Progenitor cell of endocrine pancreas (in vitro differentiated cells): ENCODE results near the gene EP400. TPM values are rescaled to one million over a fixed set of nuclear protein-coding genes. Genes with fewer than 3 reads are reported as not detected.
"Not testable (repeated sequence)": the region's sequence is repeated elsewhere in the genome, so short reads cannot be mapped to it uniquely, and the experiment has no call there.

Source experiments
- DNase-seq: peaks from one replicate; pipeline ENCODE4 v3.0.0; 2021; ENCODE audit warnings: low spot score; ENCODE audit not compliant: unreplicated experiment
- H3K27ac Mint-ChIP-seq: 2 replicates; pipeline ENCODE4 v1.8.0; 2021; ENCODE audit warnings: mild to moderate bottlenecking, moderate library complexity, mixed read lengths
- H3K27me3 Mint-ChIP-seq: 2 replicates; pipeline ENCODE4 v1.8.0; 2021; ENCODE audit warnings: mixed read lengths
- H3K36me3 Mint-ChIP-seq: 2 replicates; pipeline ENCODE4 v1.8.0; 2022; ENCODE audit warnings: mixed read lengths; ENCODE audit not compliant: insufficient read depth
- H3K4me1 Mint-ChIP-seq: 2 replicates; pipeline ENCODE4 v1.8.0; 2021; ENCODE audit warnings: low read depth, mixed read lengths
- H3K4me3 Mint-ChIP-seq: 2 replicates; pipeline ENCODE4 v1.8.0; 2021; ENCODE audit warnings: low read depth, mild to moderate bottlenecking, moderate library complexity, mixed read lengths
- H3K9me3 Mint-ChIP-seq: 2 replicates; pipeline ENCODE4 v1.8.0; 2021; ENCODE audit warnings: low read depth, mixed read lengths
- total RNA-seq: library from RNA; stranded (reverse); gene quantifications from 2 replicates; pipeline ENCODE4 v1.2.1, GENCODE V29; 2021
- TF ChIP-seq, protein P1 (sequence below): fragments of 200-600 bp; sonication (generic); IDR thresholded peaks from one replicate; pipeline ENCODE4 v1.5.0; 2021; ENCODE audit warnings: antibody characterized with exemption, mild to moderate bottlenecking; ENCODE audit not compliant: unreplicated experiment

The EP400 gene
- total RNA-seq, 1 donor from 2014 or later, result 66.6 TPM

DNA sequence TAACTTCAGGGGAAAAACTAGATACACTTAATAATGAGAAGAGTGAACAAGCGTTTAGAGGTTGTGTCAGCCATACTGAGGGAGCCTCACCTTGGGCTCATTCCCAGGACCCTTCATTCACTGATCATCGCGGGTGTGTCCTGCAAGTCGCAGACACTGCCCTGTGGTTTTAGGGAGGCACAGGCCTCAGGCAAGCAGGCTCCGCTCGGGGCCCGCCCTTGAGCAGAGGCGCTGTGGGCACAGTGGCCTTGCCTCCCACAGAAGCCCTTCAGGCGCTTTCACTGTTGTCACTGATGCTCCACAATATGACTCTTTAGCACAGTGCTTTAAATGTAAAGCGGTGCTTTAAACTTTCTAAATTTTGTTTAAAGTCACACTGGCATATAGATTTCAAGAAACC, 127.0 kb downstream of the EP400 start:
- Mint-ChIP-seq H3K4me3 (no peak overlapping the region), H3K27me3 (no peaks in the 10 kb centered on the region), H3K4me1 (no peaks in the 10 kb centered on the region), H3K9me3 (no peaks in the 10 kb centered on the region), H3K27ac (no peak overlapping the region), H3K36me3 (peaks cover 16% of the 10 kb centered on the region)
- DNase-seq, result no peak
- TF ChIP-seq, protein P1, sequence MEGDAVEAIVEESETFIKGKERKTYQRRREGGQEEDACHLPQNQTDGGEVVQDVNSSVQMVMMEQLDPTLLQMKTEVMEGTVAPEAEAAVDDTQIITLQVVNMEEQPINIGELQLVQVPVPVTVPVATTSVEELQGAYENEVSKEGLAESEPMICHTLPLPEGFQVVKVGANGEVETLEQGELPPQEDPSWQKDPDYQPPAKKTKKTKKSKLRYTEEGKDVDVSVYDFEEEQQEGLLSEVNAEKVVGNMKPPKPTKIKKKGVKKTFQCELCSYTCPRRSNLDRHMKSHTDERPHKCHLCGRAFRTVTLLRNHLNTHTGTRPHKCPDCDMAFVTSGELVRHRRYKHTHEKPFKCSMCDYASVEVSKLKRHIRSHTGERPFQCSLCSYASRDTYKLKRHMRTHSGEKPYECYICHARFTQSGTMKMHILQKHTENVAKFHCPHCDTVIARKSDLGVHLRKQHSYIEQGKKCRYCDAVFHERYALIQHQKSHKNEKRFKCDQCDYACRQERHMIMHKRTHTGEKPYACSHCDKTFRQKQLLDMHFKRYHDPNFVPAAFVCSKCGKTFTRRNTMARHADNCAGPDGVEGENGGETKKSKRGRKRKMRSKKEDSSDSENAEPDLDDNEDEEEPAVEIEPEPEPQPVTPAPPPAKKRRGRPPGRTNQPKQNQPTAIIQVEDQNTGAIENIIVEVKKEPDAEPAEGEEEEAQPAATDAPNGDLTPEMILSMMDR, result no peak

GRCh38 chr12:132077322-132078100, 127.8 kb downstream of the EP400 start:
- Mint-ChIP-seq H3K9me3 (no peaks in the 10 kb centered on the region), H3K27me3 (no peaks in the 10 kb centered on the region), H3K36me3 (peaks cover 14% of the 10 kb centered on the region), H3K27ac (no peak overlapping the region), H3K4me3 (no peak overlapping the region), H3K4me1 (no peaks in the 10 kb centered on the region)
- no peak for DNase-seq
- TF ChIP-seq, protein P1, result no peak

GRCh38 chr12:132078190-132078589, 128.4 kb downstream of the EP400 start:
- H3K36me3 Mint-ChIP-seq, result peaks cover 14% of the 10 kb centered on the region
- no peaks in the 10 kb centered on the region for H3K4me1 Mint-ChIP-seq
- DNase-seq, result no peak
- no peaks in the 10 kb centered on the region for H3K9me3 Mint-ChIP-seq
- no peak overlapping the region for H3K4me3 Mint-ChIP-seq
- TF ChIP-seq, protein P1, result no peak
- no peaks in the 10 kb centered on the region for H3K27me3 Mint-ChIP-seq
- H3K27ac Mint-ChIP-seq, result no peak overlapping the region

- TF ChIP-seq, protein P1, result no peak
- no peak for DNase-seq
- Mint-ChIP-seq H3K27me3 (no peaks in the 10 kb centered on the region), H3K36me3 (peaks cover 12% of the 10 kb centered on the region), H3K9me3 (no peaks in the 10 kb centered on the region), H3K4me1 (peaks cover 5% of the 10 kb centered on the region), H3K4me3 (no peak overlapping the region), H3K27ac (no peak overlapping the region)
Observed at GRCh38 chr12:132079200-132079599, 129.5 kb downstream of the EP400 start.

DNA sequence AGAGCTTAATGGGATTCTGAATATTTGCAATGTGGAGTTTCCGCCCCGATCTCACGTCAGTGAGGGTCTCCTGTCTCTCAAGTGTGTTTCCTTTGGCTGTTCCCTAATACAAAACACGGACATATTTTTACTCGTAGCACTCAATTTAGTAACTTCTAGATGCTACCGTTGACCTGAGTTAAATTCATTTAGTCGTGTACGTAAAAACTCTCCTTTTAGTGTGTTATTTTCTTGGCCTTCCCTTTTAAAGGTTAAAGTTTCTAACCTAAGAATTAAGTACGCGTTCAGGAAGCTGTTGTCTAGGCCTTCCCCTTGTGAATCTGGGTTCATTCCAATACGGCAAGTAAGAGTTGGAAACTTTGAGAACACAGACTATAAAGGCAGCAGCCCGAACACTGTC, 130.0 kb downstream of the EP400 start:
- Mint-ChIP-seq H3K4me3 (no peak overlapping the region), H3K9me3 (no peaks in the 10 kb centered on the region), H3K36me3 (peaks cover 10% of the 10 kb centered on the region), H3K4me1 (peaks cover 5% of the 10 kb centered on the region), H3K27me3 (no peaks in the 10 kb centered on the region), H3K27ac (no peak overlapping the region)
- TF ChIP-seq, protein P1, result no peak
- DNase-seq, result no peak

- H3K4me1 Mint-ChIP-seq, result peaks cover 12% of the 10 kb centered on the region
- H3K27me3 Mint-ChIP-seq, DNase-seq, H3K4me3 Mint-ChIP-seq, H3K36me3 Mint-ChIP-seq, H3K27ac Mint-ChIP-seq, H3K9me3 Mint-ChIP-seq: not testable (repeated sequence)
Observed at GRCh38 chr12:132080515-132080914, 130.8 kb downstream of the EP400 start.
